Activated CD4-positive, CD25-positive, alpha-beta regulatory T cell (primary cell): ENCODE results near the gene ZNF497.
"Not testable (repeated sequence)": the region's sequence is repeated elsewhere in the genome, so short reads cannot be mapped to it uniquely, and the experiment has no call there.

Experiments
- DNase-seq, 4 experiments: peaks; one replicate each; lab custom pipeline; 2025; lab: John Stamatoyannopoulos, UW

The ZNF497 gene

GRCh38 chr19:58348080-58348479 is 14.5 kb downstream of the ZNF497 start:
- not testable (repeated sequence) for DNase-seq

GRCh38 chr19:58346961-58347929 is 15.3 kb downstream of the ZNF497 start:
- peak; percentile 29 to 41 (median 33) for DNase-seq

DNA sequence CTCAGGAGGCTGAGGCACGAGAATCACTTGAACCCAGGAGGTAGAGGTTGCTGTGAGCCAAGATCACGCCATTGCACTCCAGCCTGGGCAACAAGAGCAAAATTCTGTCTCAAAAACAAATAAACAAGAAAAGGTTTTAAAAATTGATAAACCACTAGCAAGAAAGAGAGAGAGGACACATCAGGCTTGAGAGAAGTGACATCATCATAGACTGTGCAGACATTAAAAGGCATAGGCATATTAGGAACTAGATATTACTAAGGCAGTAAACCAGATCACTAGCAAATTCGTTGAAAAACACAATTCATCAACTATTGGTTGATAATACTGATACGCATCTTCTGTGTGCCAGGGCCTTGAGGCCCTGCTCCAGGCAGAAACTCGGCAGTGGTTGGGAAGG is 17.0 kb downstream of the ZNF497 start:
- no peak for DNase-seq

DNA sequence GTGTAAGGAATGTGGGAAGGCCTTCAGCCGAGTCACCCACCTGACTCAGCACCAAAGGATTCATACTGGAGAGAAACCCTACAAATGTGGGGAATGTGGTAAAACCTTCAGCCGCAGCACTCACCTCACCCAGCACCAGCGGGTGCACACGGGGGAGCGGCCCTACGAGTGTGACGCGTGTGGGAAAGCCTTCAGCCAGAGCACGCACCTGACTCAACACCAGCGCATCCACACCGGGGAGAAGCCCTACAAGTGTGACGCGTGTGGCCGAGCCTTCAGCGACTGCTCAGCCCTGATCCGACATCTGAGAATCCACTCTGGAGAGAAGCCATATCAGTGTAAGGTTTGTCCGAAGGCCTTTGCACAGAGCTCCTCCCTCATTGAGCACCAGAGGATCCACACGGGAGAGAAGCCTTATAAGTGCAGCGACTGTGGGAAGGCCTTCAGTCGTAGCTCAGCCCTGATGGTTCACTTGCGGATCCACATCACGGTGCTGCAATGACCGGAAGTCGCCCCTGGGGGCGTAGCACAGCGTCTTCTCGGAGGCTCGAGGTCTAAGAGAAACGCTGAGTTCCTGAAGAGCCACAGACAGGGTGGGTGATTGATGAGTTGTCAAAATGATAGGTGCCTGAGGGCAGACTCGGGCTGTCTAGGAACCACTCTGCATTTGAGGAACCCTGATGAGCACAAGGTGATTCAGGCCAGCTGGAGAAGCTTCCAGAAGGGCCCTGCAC is 23.6 kb downstream of the ZNF497 start:
- DNase-seq: no peak

- DNase-seq: no peak
Observed at GRCh38 chr19:58338336-58338735, 24.2 kb downstream of the ZNF497 start.

GRCh38 chr19:58336820-58337219 is 25.7 kb downstream of the ZNF497 start:
- DNase-seq: no peak

DNA sequence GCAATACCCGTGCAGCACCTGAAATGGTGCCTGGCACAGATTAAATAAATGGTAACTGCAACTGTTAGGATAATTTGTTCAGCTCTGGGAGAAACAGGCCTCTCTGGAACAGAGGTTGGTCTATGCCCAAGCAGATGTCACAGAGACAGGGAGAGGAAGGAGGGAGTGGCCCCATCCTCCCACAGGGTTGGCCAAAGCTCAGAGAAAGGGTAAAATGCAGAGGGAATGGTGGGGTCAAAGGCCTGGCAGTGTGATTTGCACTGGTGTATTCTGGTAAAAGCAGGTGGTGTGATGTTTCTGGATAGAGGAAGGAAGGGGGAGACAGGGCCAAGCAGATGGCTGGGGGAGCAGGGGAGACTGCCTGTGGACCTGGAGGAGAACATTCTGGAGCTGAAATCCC is 26.3 kb downstream of the ZNF497 start:
- DNase-seq: no peak

DNA sequence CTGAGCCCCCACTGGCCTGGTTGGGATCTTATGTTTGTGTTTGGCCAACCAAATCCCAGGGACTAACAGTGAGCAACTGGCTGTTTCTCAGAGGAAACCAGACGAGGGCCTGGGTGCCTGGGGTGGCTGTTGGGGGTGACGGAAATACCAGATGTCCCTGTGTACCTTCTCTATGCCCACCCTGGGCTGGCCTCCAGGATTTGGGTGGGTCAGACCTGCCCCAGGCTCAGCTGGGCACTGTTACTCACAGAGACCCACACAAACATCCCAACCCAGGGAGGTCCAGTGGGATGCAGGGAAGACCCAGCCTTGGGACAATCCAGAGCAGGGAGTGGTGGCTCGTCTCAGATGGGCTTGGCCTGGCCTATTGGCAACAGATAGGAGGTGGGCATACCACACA is 26.9 kb downstream of the ZNF497 start:
- no peak for DNase-seq

- DNase-seq: no peak
Observed at GRCh38 chr19:58334691-58335249, 27.8 kb downstream of the ZNF497 start.

DNA sequence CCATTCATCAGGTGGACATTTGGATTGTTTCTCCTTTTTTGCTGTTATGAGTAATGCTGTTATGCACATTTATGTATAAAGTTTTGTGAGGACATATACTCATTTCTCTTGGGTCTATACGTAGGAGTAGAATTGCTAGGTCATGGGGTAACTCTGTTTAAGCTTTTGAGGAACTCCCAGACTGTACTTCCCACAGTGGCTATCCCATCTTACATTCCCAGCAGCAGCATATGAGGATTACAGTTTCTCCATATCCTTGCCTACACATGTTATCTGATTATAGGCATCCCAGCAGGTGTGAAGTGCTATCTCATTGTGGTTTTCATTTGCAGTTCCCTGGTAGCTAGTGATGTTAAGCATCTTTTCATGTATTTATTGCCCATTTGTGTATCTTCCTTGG is 29.9 kb downstream of the ZNF497 start:
- no peak for DNase-seq

DNA sequence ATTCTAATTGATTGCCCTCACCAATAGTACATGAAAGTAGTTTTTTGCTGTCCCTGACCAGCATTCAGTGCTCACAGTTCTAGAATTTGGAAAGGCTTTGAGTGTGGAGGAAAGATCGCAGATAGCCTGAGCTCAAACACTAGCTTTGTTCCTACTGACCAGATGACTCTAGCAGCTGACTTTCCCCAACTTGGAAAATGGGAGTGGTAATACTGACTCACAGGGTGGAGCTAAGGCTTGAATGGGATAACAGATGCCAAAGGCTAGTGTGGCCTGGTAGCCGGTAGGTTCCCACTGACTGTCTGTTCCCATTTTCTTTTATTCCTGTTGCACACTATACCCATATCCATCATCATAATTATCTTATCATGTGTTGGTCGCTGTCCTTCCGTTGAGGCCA is 32.1 kb downstream of the ZNF497 start:
- DNase-seq: no peak

DNA sequence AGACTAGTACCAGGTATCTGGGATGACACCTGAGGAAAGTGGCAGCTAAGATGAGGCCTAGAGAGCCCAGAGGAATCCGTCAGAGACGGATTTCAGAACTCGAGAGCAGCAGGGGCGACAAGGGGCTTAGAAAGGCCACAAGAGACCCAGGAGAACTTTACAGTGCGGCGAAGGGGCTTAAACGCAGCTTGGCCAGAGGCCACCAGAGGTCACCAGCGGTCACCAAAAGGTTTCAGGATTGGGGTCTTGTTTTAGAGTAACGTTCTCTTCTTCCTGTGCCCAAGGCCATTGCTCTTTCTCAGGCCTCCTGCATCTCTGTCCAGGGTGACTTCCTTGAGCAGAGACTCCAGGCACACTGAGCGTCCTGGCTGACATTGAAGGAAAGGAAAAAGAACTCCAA is 33.6 kb downstream of the ZNF497 start:
- no peak for DNase-seq

- peak; percentile 68 to 81 (median 76) for DNase-seq
Observed at GRCh38 chr19:58326914-58327726, 35.4 kb downstream of the ZNF497 start, which contains the start of gene ZSCAN22. ZSCAN22 (plus strand) TSS chr19:58326994; CDS start chr19:58334803, 7,809 bp downstream.

DNA sequence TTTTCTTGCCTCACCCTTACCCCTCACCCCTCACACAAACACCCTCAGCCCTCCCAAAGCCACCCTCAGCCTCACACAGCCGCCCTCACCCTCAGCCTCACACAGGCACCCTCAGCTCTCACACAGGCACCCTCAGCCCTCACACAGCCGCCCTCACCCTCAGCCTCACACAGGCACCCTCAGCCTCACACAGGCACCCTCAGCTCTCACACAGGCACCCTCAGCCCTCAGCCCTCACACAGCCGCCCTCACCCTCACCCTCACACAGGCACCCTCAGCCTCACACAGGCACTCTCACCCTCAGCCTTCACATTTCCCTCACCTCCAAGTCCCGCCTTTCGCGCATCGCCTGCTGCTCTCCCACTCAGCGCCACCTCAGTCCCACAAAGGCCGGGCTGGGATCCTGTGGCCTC is 36.0 kb downstream of the ZNF497 start:
- no peak for DNase-seq

- no peak for DNase-seq
Observed at GRCh38 chr19:58325311-58326022, 37.1 kb downstream of the ZNF497 start.

GRCh38 chr19:58319241-58319640 is 43.3 kb downstream of the ZNF497 start:
- DNase-seq: no peak

DNA sequence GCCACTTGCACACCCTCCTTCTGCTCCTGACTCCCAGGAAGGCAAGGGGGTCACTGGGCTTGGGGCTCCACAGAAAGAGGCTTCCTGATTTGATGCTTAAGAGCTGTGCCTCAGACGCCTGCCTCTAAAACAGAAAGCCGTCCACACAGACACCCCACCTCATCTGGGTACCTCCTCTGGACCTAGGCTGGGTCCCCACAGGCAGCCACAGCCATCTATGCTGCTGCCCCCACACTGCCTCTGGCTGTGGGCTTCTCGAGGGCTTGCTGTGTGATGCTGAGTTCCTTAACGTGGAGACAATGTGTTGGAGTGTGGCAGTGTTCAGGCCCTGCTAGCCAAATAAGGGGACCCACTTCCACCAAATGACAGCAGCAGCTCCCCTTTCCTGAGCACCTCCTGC is 44.3 kb downstream of the ZNF497 start:
- DNase-seq: no peak

- no peak for DNase-seq
Observed at GRCh38 chr19:58317476-58318072, 45.0 kb downstream of the ZNF497 start.

DNA sequence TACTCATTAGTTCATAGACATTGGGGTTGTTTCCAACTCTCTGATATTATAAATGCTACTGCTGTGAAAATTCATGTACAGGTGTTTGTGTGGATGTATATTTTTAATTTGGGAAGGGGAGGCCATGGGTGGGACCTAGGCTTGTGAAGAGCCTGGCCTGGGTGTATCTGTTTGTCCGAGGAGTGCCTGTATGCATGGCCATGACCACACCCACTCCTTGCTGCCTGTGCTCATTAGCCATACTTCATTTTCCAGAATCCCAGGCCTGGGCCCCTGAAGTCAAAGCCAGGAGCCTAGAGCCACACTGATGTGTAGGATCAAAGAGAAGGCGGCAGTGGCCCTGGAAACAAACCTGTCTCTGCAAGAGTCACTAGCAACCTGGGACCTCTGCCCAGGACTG is 47.0 kb downstream of the ZNF497 start:
- DNase-seq: no peak

DNA sequence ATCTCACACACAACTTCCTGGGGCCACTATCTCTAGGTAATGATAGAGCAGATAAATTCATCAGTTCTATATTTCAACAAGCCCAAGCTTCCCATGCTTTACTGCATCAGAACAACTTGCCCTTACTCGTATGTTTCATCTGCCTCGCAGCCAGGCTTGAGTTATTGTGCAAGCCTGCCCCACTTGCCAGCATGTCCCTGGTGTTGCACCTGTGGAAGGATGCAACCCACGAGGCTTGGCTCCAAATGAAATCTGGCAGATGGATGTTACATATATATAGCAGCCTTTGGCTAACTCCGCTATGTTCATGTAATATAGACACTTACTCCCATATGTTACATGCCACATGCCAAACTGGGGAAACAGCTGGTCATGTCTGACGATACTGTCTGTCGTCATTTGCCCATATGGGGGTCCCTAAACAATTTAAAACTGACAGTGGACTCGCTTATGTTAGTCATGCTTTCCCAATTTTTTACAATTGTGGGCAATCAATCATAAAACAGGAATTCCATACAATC is 51.1 kb downstream of the ZNF497 start:
- no peak for DNase-seq
